HG03039 (cell line): ENCODE results near the gene MAMLD1.

Experiments
- ATAC-seq: cut with Tn5 transposase; IDR thresholded peaks from one replicate; pipeline ENCODE4 v1.9.1; 2021; ENCODE audit warnings: mild to moderate bottlenecking, moderate library complexity; ENCODE audit not compliant: unreplicated experiment

MAMLD1 gene

GRCh38 chrX:150405006-150405405 lies 41.9 kb downstream of the MAMLD1 start:
- no peak for ATAC-seq

- no peak for ATAC-seq
These were observed 42.5 kb downstream of the MAMLD1 start for GRCh38 chrX:150405576-150405975.

GRCh38 chrX:150406596-150406995 lies 43.5 kb downstream of the MAMLD1 start:
- ATAC-seq, result no peak

GRCh38 chrX:150408007-150408406 lies 44.9 kb downstream of the MAMLD1 start:
- no peak for ATAC-seq

- ATAC-seq, result no peak
These were observed 45.4 kb downstream of the MAMLD1 start for GRCh38 chrX:150408561-150408960.

- no peak for ATAC-seq
These were observed 46.4 kb downstream of the MAMLD1 start for GRCh38 chrX:150409486-150409885.

- ATAC-seq, result no peak
These were observed 46.8 kb downstream of the MAMLD1 start for GRCh38 chrX:150409964-150410363.

- no peak for ATAC-seq
These were observed 47.4 kb downstream of the MAMLD1 start for GRCh38 chrX:150410513-150410912.

GRCh38 chrX:150411656-150412055 lies 48.5 kb downstream of the MAMLD1 start:
- no peak for ATAC-seq

GRCh38 chrX:150414228-150414627 lies 51.1 kb downstream of the MAMLD1 start:
- ATAC-seq, result no peak

GRCh38 chrX:150416469-150416868 lies 53.4 kb downstream of the MAMLD1 start:
- ATAC-seq, result no peak

GRCh38 chrX:150421816-150422215 lies 58.7 kb downstream of the MAMLD1 start:
- no peak for ATAC-seq

GRCh38 chrX:150429594-150429993 lies 66.5 kb downstream of the MAMLD1 start:
- no peak for ATAC-seq

GRCh38 chrX:150436195-150436594 lies 73.1 kb downstream of the MAMLD1 start:
- ATAC-seq, result no peak

- no peak for ATAC-seq
These were observed 75.0 kb downstream of the MAMLD1 start for GRCh38 chrX:150438165-150438564.

GRCh38 chrX:150446151-150446550 lies 83.0 kb downstream of the MAMLD1 start:
- ATAC-seq, result no peak

- ATAC-seq, result no peak
These were observed 83.9 kb downstream of the MAMLD1 start for GRCh38 chrX:150446995-150447394.

GRCh38 chrX:150449313-150449712 lies 86.2 kb downstream of the MAMLD1 start:
- ATAC-seq, result no peak

GRCh38 chrX:150450519-150451177 lies 87.5 kb downstream of the MAMLD1 start:
- no peak for ATAC-seq

GRCh38 chrX:150451953-150452352 lies 88.8 kb downstream of the MAMLD1 start:
- no peak for ATAC-seq

- no peak for ATAC-seq
These were observed 91.0 kb downstream of the MAMLD1 start for GRCh38 chrX:150454083-150454482.

- no peak for ATAC-seq
These were observed 91.5 kb downstream of the MAMLD1 start for GRCh38 chrX:150454508-150455214.

GRCh38 chrX:150455215-150455608 lies 92.1 kb downstream of the MAMLD1 start:
- ATAC-seq, result no peak
